HepG2 (cell line): ENCODE results near the gene CTDNEP1. TPM values are rescaled to one million over a fixed set of nuclear protein-coding genes. Genes with fewer than 3 reads are reported as not detected.

Experiments
- AFF4 ChIP-seq: sonication (generic); formaldehyde crosslinking; IDR thresholded peaks from 2 replicates; pipeline ENCODE4 v1.4.0; 2020; ENCODE audit warnings: missing genetic modification reagents
- JUND ChIP-seq: sonication (generic); formaldehyde crosslinking; IDR thresholded peaks from 2 replicates; pipeline ENCODE4 v1.8.0; 2022; ENCODE audit warnings: mild to moderate bottlenecking, missing genetic modification reagents
- NBN ChIP-seq: fragments of 450-650 bp; conservative IDR thresholded peaks from 2 replicates; pipeline ENCODE4 v1.6.1; 2017
- NFRKB ChIP-seq: fragments of 450-650 bp; IDR thresholded peaks from 2 replicates; pipeline ENCODE4 v1.6.1; 2017
- SNAPC5 ChIP-seq: sonication (generic); formaldehyde crosslinking; IDR thresholded peaks from 2 replicates; pipeline ENCODE4 v1.8.1; 2023; ENCODE audit warnings: mild to moderate bottlenecking, missing genetic modification reagents, borderline replicate concordance
- SPEN ChIP-seq: sonication (generic); formaldehyde crosslinking; IDR thresholded peaks from 2 replicates; pipeline ENCODE4 v1.5.1; 2020; ENCODE audit warnings: low read depth, mild to moderate bottlenecking, missing genetic modification reagents
- STAT6 ChIP-seq: sonication (generic); formaldehyde crosslinking; IDR thresholded peaks from 2 replicates; pipeline ENCODE4 v1.4.0; 2020; ENCODE audit warnings: missing genetic modification reagents, mild to moderate bottlenecking, borderline replicate concordance
- TFE3 ChIP-seq: IDR thresholded peaks from 2 replicates; pipeline ENCODE4 v1.6.1; 2016
- THAP8 ChIP-seq: sonication (generic); formaldehyde crosslinking; IDR thresholded peaks from 2 replicates; pipeline ENCODE4 v1.5.1; 2020; ENCODE audit warnings: missing genetic modification reagents, mild to moderate bottlenecking, borderline replicate concordance
- TOE1 ChIP-seq: sonication (generic); formaldehyde crosslinking; IDR thresholded peaks from 2 replicates; pipeline ENCODE4 v1.4.0; 2020; ENCODE audit warnings: mild to moderate bottlenecking, missing genetic modification reagents
- ZBTB39 ChIP-seq: sonication (generic); formaldehyde crosslinking; IDR thresholded peaks from 2 replicates; pipeline ENCODE4 v1.5.0; 2020; ENCODE audit warnings: missing genetic modification reagents
- ZFP62 ChIP-seq: sonication (generic); formaldehyde crosslinking; IDR thresholded peaks from 2 replicates; pipeline ENCODE4 v1.4.0; 2020; ENCODE audit warnings: missing genetic modification reagents
- ZKSCAN5 ChIP-seq: sonication (generic); formaldehyde crosslinking; IDR thresholded peaks from 2 replicates; pipeline ENCODE4 v1.5.1; 2020; ENCODE audit warnings: mild to moderate bottlenecking, missing genetic modification reagents
- ZNF20 ChIP-seq: sonication (generic); formaldehyde crosslinking; IDR thresholded peaks from 2 replicates; pipeline ENCODE4 v1.4.0; 2020; ENCODE audit warnings: mild to moderate bottlenecking, moderate library complexity, missing genetic modification reagents
- ZNF3 ChIP-seq: IDR thresholded peaks from 2 replicates; pipeline ENCODE4 v1.7.0; 2017; ENCODE audit warnings: inconsistent platforms
- ZNF652 ChIP-seq: IDR thresholded peaks from 2 replicates; pipeline ENCODE4 v1.6.1; 2016; ENCODE audit warnings: low read depth, borderline replicate concordance
- ZNF660 ChIP-seq: sonication (generic); formaldehyde crosslinking; IDR thresholded peaks from 2 replicates; pipeline ENCODE4 v1.5.1; 2020; ENCODE audit warnings: mild to moderate bottlenecking, low read depth, missing genetic modification reagents, borderline replicate concordance
- ZNF672 ChIP-seq: sonication (generic); formaldehyde crosslinking; IDR thresholded peaks from 2 replicates; pipeline ENCODE4 v1.8.1; 2022; ENCODE audit warnings: missing genetic modification reagents
- polyA plus RNA-seq, 8 experiments: library from polyadenylated mRNA; depleted of rRNA in 3 of 8; stranded (reverse) in 7 of 8; unstranded in 1 of 8; fragments of >200 nt; fragmentation: Illumina TruSeq in 4 of 8; extraction: Trizol in 4 of 8; gene quantifications; 2 replicates each; pipeline versions ENCODE4 v1.2.1 to v1.2.3, GENCODE V29; 2011 to 2016; ENCODE audit warnings: low read depth in 4 of 8, missing spikeins in 1 of 8, mixed read lengths in 1 of 8; ENCODE audit not compliant: insufficient read depth in 1 of 8
- total RNA-seq, 5 experiments: library from RNA; depleted of rRNA; stranded (reverse); fragments of >200 nt; fragmentation: Illumina TruSeq; extraction: Trizol; gene quantifications; 2 replicates each; pipeline ENCODE4 v1.2.3, GENCODE V29; 2016; ENCODE audit warnings: low read depth in 1 of 5

Gene CTDNEP1
- total and polyA plus RNA-seq, 2 of the 13 experiments (the other 11 are each of a cell fraction or from before 2014, with no cell fraction given), result 19.8 to 118 TPM

- TF ChIP-seq SNAPC5 (CRISPR knock-in tag) (no peak), NBN (no peak), JUND (CRISPR knock-in tag) (no peak), ZKSCAN5 (CRISPR knock-in tag) (no peak), THAP8 (CRISPR knock-in tag) (no peak), ZFP62 (CRISPR knock-in tag) (no peak), AFF4 (CRISPR knock-in tag) (no peak; the same call in 1 of the 2 replicates), ZBTB39 (CRISPR knock-in tag) (no peak), ZNF20 (CRISPR knock-in tag) (no peak), SPEN (CRISPR knock-in tag) (peak; percentile 91), ZNF672 (CRISPR knock-in tag) (no peak), TOE1 (CRISPR knock-in tag) (no peak; the same call in 1 of the 2 replicates), STAT6 (CRISPR knock-in tag) (no peak; the same call in 1 of the 2 replicates), NFRKB (peak; percentile 58; the same call in 1 of the 2 replicates), ZNF3 (CRISPR knock-in tag) (no peak), ZNF660 (no peak), TFE3 (CRISPR knock-in tag) (peak; percentile 37; the same call in 1 of the 2 replicates), ZNF652 (no peak)
These were observed 876 bp upstream of the CTDNEP1 start, which contains the start of gene ELP5 (continued) for GRCh38 chr17:7252176-7253043.
